DMS 273 treated with DMSO at 0.1 percent for 48 hours (cell line): Measurements from ENCODE around the gene NSD1.

ENCODE experiments used
- DNase-seq: peaks from one replicate; lab custom pipeline; 2025; lab: John Stamatoyannopoulos, UW

The NSD1 gene

GRCh38 chr5:177308740-177309139 is 175.2 kb downstream of the NSD1 start:
- DNase-seq, result no peak

- peak; percentile 28 for DNase-seq
These were observed 176.0 kb downstream of the NSD1 start for GRCh38 chr5:177309351-177310191.

DNA sequence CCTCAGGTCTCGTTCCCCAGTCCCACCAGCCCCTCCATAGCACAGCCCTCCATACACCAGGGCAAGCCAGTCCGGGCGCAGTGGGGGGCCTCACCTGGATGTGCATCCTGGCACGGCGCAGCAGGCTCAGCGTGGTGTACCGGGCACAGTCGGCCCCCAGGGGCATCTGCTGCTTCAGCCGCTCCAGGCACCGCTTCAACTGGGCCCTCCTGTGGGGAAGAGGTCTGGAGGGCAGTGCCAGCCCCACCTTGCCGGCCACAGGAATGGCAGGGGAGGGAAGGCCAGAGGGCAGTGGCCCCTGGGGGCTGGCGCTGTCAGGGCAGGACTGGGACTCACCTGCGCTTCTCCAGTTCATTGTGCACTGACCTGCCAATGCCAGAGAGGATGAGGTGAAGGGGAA is 176.8 kb downstream of the NSD1 start:
- DNase-seq, result no peak

DNA sequence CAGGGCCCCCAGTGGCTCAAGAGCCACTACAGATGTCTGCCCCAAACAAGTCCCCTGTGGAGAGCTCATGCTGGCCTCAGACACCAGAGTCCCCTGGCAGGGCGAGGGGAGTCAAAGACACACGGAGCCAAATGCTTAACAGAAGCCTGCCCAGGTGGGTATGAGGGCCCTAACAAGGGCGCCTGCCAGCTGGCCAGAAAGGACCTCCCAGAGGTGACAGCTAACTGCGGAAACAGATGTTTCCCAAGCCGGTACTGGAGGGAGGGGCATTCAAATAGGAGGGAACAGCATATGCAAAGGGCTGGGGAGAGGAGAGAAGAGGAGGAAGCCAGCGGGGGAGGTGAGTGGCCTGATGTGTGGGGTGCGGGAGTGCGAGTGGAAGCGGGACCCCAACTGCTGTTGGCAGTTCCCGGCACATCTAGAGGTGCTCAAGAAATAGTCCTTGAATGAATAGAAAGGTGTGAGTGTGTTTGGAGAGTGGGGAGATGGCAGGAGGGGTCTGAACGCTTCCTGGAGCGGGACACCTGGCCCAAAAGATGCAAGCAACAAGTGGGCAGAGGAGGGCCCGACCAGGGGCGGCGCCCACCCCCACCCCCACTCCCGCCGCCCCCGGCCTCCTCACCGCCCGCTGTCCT is 177.3 kb downstream of the NSD1 start:
- DNase-seq, result peak; percentile 41

- no peak for DNase-seq
These were observed 177.8 kb downstream of the NSD1 start for GRCh38 chr5:177311392-177311722.

GRCh38 chr5:177311723-177312648 is 178.4 kb downstream of the NSD1 start, which contains the start of gene MXD3:
Gene MXD3, minus strand, starts transcription at chr5:177311898. Its CDS starts 68 bp downstream, at chr5:177311830.
- peak; percentile 96 for DNase-seq

DNA sequence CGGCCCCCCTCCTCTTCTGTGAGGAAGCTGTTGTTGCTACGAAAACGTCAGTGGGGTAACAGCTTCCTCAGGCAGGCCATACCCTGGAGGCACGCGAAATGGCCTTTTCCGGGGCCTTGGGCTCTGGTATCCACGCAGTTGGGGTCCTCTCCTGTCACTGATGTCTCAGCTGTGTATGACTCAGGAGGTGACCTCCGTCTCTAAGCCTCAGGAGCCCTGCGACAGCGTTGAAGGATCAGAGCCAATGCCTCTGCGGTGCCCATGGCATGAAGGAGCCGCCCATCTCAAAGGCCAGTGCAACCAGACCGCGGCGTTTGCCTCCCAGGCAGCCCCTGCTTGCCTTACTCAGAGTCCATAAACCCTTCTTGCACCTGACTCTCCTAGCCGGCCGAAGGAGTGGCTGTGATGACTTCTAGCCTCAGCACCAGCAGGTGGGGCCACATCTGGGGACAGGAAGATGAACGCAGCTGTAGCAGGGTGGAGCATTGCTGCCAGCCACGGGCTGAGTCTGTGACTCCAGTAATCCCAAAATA is 179.1 kb downstream of the NSD1 start:
- no peak for DNase-seq

GRCh38 chr5:177313561-177314259 is 180.1 kb downstream of the NSD1 start:
- no peak for DNase-seq

DNA sequence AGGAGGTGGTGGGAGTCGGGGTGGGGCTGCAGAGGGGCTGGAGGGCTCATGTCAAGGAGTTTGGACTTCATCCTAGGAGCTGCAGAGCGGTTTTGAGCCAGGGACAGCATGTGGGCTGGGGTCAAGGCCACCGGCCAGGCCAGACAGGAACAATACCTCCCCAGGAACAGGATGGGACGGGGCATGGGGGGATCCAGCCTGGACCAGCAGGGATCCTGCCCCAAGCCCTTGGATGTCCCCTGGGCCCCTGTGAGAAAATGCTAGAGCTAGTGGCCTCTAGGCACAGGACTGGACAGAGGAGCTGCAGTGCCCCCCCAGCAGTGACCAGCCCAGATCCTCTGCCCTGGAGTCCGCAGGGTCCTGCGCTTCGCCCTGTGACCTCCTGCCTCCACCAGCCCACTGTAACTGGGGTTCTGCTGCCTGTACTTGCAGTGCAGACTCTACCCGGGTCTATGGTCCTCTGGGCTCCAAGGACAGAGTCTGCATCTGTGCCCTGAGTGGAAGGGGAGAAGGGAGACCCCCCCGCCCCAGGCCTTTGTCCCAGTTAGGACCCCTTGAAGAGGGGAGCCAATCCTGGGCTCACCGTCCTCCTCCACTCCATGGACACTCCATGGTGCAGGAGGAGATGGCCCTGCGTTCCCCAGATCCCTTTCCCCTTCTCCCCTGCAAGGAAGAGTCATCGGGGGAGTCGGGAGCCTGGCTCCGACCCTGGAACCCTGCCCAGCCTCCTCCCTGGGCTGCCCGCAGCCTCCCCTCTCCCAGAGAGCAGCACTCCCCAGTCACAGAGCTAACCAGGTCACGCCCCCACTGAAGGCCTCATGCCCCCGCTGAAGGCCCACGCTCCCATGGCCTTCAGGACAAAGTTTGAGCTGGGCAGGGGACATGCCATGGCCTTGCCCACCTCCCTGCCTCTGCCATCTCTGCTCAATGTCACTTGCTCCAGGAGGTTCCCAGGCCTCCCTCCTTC is 181.1 kb downstream of the NSD1 start:
- DNase-seq, result no peak

- DNase-seq, result no peak
These were observed 181.8 kb downstream of the NSD1 start for GRCh38 chr5:177315411-177315810.

- DNase-seq, result no peak
These were observed 182.4 kb downstream of the NSD1 start for GRCh38 chr5:177316005-177316404.

DNA sequence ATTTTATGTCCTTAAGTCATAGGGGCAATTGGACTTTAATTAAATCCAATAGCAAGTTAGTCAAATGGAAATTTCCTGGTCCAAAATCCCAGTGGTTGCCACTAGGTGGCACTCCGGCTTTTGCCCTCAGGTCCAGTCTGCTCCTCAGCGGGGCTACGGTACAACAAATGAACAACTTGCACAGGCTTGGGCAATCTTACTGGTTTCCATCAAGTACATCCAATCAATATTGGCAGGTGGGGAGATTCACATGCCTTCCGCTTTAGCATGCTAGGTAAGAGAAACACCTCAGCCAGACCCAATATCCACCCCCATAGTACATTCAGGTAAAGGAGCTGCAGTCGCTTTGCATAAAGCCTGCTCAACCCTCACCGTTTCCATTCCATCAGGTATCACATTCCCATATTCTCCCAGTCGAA is 184.4 kb downstream of the NSD1 start:
- DNase-seq, result peak; percentile 58

DNA sequence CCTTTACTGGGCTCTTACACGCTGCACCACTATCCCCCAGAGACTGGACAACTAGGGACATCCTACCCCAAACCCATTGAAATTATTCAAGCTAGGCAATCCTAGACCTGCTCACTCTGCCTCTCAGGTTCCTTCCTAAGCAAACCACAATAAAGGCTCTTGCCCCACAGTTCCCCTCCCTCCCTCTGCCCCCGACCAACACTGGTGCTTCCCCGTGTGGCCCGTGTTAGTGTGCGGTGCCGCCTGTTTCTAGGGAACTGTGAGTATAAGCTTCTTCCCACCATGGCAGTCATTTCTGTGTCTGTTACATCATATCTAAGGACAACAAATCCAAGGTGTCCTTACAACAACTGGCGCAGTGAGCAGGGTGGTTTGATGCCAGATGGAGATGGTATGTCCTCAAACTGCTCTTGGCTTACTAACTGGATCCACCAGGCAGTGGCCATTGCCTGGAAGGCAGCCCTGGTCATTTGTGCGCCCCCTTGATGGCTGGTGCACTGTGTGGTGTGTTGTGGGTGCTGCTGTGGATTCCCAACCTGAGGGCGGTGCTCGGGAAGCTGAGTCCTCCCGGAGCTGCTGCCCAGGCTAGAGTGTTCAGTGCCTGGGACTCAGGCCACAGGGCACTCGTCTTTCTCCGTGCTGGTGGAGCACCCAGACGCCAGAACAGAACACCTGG is 186.5 kb downstream of the NSD1 start:
- no peak for DNase-seq

GRCh38 chr5:177320879-177321278 is 187.3 kb downstream of the NSD1 start:
- no peak for DNase-seq

GRCh38 chr5:177325868-177326381 is 192.4 kb downstream of the NSD1 start:
- DNase-seq, result no peak

- no peak for DNase-seq
These were observed 194.3 kb downstream of the NSD1 start for GRCh38 chr5:177327539-177328522.

GRCh38 chr5:177328545-177329231 is 195.1 kb downstream of the NSD1 start:
- no peak for DNase-seq

DNA sequence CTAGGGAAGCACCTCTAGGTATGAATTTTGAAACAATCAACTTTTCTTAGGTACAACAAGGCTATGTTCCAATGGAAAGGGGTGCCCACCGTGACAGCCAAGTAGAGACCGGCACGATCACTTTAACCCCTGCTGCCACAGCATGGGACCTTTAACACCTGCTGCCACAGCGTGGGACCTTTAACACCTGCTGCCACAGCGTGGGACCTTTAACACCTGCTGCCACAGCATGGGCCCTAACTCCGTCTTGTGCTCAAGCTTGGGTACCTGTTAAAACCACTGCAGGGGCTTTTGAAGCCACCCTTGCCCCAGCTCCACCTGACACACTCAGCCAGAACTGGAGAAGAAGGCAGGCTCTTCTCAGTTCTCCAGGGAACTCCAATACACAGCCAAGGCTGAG is 196.3 kb downstream of the NSD1 start:
- DNase-seq, result no peak
